Measurements from ENCODE around the gene TMEM239. TPM values are rescaled to one million over a fixed set of nuclear protein-coding genes. Genes with fewer than 3 reads are reported as not detected.

Gene TMEM239
- total and polyA plus RNA-seq, 2 donors: under 0.01 to 0.05 TPM

- DNase-seq (ENCODE audit: low read depth in 6 of 9, low spot score in 9 of 9): no peak
- WGBS: 97% methylated on average over 15 of the region's 15 CpGs
- Histone ChIP-seq H3K4me3 (ENCODE audit: low read length in 2 of 2) (no peak overlapping the region), H3K4me1 (ENCODE audit: control insufficient read depth in 2 of 2, insufficient read depth in 2 of 2, low read length in 2 of 2) (peaks cover 11 to 14% of the 10 kb centered on the region in 2 donors), H3K27ac (ENCODE audit: low read depth in 1 of 2, low read length in 1 of 2) (no peak overlapping the region), H3K9me3 (ENCODE audit: control insufficient read depth in 2 of 2, insufficient read depth in 1 of 2, low read length in 1 of 2) (no peaks in the 10 kb centered on the region), H3K27me3 (ENCODE audit: control insufficient read depth in 2 of 2, insufficient read depth in 1 of 2, low read length in 1 of 2) (no peaks in the 10 kb centered on the region), H3K36me3 (ENCODE audit: control insufficient read depth in 2 of 2, insufficient read depth in 2 of 2, low read length in 1 of 2) (peaks cover 0 to 6% of the 10 kb centered on the region in 2 donors)
Measured at GRCh38 chr20:2838847-2839671, 22.9 kb downstream of the TMEM239 start.

DNA sequence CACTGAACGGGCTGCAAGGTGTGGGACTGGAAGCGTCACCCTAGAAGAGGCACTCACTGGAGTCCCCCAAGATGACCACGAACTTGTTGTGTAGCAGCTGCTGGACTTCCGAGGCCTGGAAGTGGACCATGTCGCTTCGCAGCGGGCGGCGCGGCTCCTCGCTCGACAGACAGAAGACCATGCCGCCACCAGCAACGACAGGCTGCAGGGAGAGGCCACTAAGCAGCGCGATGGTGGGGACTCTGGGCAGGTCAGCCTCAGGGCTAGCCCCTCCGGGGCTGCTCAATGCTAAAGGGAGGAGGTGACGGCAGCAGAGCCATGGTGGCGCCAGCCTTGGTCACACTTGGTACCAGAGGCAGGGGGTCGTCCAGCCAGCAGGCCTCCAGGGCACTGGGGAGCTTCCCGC is 23.6 kb downstream of the TMEM239 start:
- DNase-seq (ENCODE audit: low read depth in 6 of 9, low spot score in 9 of 9): no peak
- 89% methylated on average over 21 of the region's 21 CpGs for whole genome bisulfite sequencing
- Histone ChIP-seq H3K4me3 (ENCODE audit: low read length in 2 of 2) (peak overlapping the region; percentile 76 to 86), H3K27ac (ENCODE audit: low read depth in 1 of 2, low read length in 1 of 2) (no peak overlapping the region), H3K36me3 (ENCODE audit: control insufficient read depth in 2 of 2, insufficient read depth in 2 of 2, low read length in 1 of 2) (peaks cover 0 to 6% of the 10 kb centered on the region in 2 donors), H3K27me3 (ENCODE audit: control insufficient read depth in 2 of 2, insufficient read depth in 1 of 2, low read length in 1 of 2) (no peaks in the 10 kb centered on the region), H3K9me3 (ENCODE audit: control insufficient read depth in 2 of 2, insufficient read depth in 1 of 2, low read length in 1 of 2) (no peaks in the 10 kb centered on the region), H3K4me1 (ENCODE audit: control insufficient read depth in 2 of 2, insufficient read depth in 2 of 2, low read length in 2 of 2) (peaks cover 11 to 14% of the 10 kb centered on the region in 2 donors)

DNA sequence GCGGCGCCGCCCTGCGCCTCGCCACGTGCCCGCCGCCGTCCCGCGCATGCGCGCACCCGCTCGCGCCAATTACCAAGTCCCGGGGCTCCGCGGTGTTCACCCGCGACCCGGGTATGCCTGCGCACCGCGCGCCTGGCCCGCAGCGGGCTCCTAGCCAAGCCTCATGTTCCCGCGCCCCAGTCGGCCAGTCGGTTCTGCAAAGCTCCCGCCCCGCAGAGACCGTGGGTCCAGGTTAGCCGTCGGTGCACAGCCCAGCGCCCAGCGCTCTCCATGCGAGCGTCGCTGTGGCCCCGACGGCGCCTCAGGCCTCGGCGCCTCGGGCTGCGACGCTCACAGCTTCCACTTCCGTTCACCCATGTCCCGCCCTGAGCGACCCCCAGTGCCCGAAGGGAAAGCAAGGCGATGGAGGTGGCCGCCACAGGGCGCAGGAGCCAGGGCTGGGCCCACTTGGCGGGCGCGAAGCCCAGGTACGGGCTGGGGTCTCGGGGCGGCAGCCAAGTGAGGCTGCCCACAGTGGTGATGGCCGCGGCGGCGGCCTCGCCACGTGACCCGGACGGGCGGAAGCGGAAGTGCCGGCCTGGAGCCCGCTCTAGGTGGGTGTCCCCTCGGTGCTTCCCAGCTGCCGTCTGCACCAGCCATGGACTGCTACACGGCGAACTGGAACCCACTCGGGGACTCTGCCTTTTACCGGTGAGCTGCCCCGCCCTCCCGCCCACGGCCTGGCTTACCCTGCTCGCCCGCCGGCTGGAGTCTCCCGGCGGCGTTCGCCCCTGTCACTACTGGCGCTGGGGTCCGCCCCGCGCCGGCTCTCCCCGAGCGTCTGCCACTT is 24.2 kb downstream of the TMEM239 start, which contains the start of the genes PCED1A and VPS16:
PCED1A (minus strand) TSS at position 518 of the 829 bp plus-strand sequence. CDS start 743 bp downstream, outside the sequence.
VPS16 (plus strand) TSS at position 608 of the 829 bp plus-strand sequence; CDS start at position 638, 30 bp downstream.
- Histone ChIP-seq H3K36me3 (ENCODE audit: control insufficient read depth in 2 of 2, insufficient read depth in 2 of 2, low read length in 1 of 2) (peaks cover 0 to 6% of the 10 kb centered on the region in 2 donors), H3K4me1 (ENCODE audit: control insufficient read depth in 2 of 2, insufficient read depth in 2 of 2, low read length in 2 of 2) (peaks cover 11 to 14% of the 10 kb centered on the region in 2 donors), H3K27ac (ENCODE audit: low read depth in 1 of 2, low read length in 1 of 2) (peak within 1 kb of the TSS; percentile 47 to 93), H3K9me3 (ENCODE audit: control insufficient read depth in 2 of 2, insufficient read depth in 1 of 2, low read length in 1 of 2) (no peaks in the 10 kb centered on the region), H3K4me3 (ENCODE audit: low read length in 2 of 2) (peak within 1 kb of the TSS; percentile 76 to 86), H3K27me3 (ENCODE audit: control insufficient read depth in 2 of 2, insufficient read depth in 1 of 2, low read length in 1 of 2) (no peaks in the 10 kb centered on the region)
- 6% methylated on average over 98 of the region's 98 CpGs for WGBS
- DNase-seq (ENCODE audit: low read depth in 6 of 9, low spot score in 9 of 9): peak; percentile 64 to 92 (median 82)

- peak overlapping the region; percentile 76 to 86 for H3K4me3 ChIP-seq (ENCODE audit: low read length in 2 of 2)
- H3K9me3 ChIP-seq (ENCODE audit: control insufficient read depth in 2 of 2, insufficient read depth in 1 of 2, low read length in 1 of 2): no peaks in the 10 kb centered on the region
- DNase-seq (ENCODE audit: low read depth in 6 of 9, low spot score in 9 of 9): peak in 3 of 9 donors; percentile 4 to 29 (median 28)
- peak overlapping the region in 1 of 2 donors; percentile 12 for H3K27ac ChIP-seq (ENCODE audit: low read depth in 1 of 2, low read length in 1 of 2)
- WGBS: 14% methylated on average over 33 of the region's 33 CpGs
- peaks cover 0 to 6% of the 10 kb centered on the region in 2 donors for H3K36me3 ChIP-seq (ENCODE audit: control insufficient read depth in 2 of 2, insufficient read depth in 2 of 2, low read length in 1 of 2)
- no peaks in the 10 kb centered on the region for H3K27me3 ChIP-seq (ENCODE audit: control insufficient read depth in 2 of 2, insufficient read depth in 1 of 2, low read length in 1 of 2)
- peaks cover 11 to 14% of the 10 kb centered on the region in 2 donors for H3K4me1 ChIP-seq (ENCODE audit: control insufficient read depth in 2 of 2, insufficient read depth in 2 of 2, low read length in 2 of 2)
Measured at GRCh38 chr20:2840967-2841531, 24.9 kb downstream of the TMEM239 start.

- Histone ChIP-seq H3K9me3 (ENCODE audit: control insufficient read depth in 2 of 2, insufficient read depth in 1 of 2, low read length in 1 of 2) (no peaks in the 10 kb centered on the region), H3K4me1 (ENCODE audit: control insufficient read depth in 2 of 2, insufficient read depth in 2 of 2, low read length in 2 of 2) (peaks cover 4 to 10% of the 10 kb centered on the region in 2 donors), H3K4me3 (ENCODE audit: low read length in 2 of 2) (no peak overlapping the region), H3K36me3 (ENCODE audit: control insufficient read depth in 2 of 2, insufficient read depth in 2 of 2, low read length in 1 of 2) (no peaks in the 10 kb centered on the region), H3K27me3 (ENCODE audit: control insufficient read depth in 2 of 2, insufficient read depth in 1 of 2, low read length in 1 of 2) (no peaks in the 10 kb centered on the region), H3K27ac (ENCODE audit: low read depth in 1 of 2, low read length in 1 of 2) (no peak overlapping the region)
- 88% methylated on average over 2 of the region's 2 CpGs for WGBS
- DNase-seq (ENCODE audit: low read depth in 6 of 9, low spot score in 9 of 9): no peak
Measured at GRCh38 chr20:2845607-2846006, 29.4 kb downstream of the TMEM239 start.

GRCh38 chr20:2846698-2847097 is 30.5 kb downstream of the TMEM239 start:
- DNase-seq (ENCODE audit: low read depth in 6 of 9, low spot score in 9 of 9): no peak
- Histone ChIP-seq H3K4me3 (ENCODE audit: low read length in 2 of 2) (no peak overlapping the region), H3K36me3 (ENCODE audit: control insufficient read depth in 2 of 2, insufficient read depth in 2 of 2, low read length in 1 of 2) (no peaks in the 10 kb centered on the region), H3K9me3 (ENCODE audit: control insufficient read depth in 2 of 2, insufficient read depth in 1 of 2, low read length in 1 of 2) (no peaks in the 10 kb centered on the region), H3K4me1 (ENCODE audit: control insufficient read depth in 2 of 2, insufficient read depth in 2 of 2, low read length in 2 of 2) (peaks cover 0 to 2% of the 10 kb centered on the region in 2 donors), H3K27ac (ENCODE audit: low read depth in 1 of 2, low read length in 1 of 2) (no peak overlapping the region), H3K27me3 (ENCODE audit: control insufficient read depth in 2 of 2, insufficient read depth in 1 of 2, low read length in 1 of 2) (no peaks in the 10 kb centered on the region)
- WGBS: 98% methylated on average over 5 of the region's 5 CpGs

- H3K4me3 ChIP-seq (ENCODE audit: low read length in 2 of 2): no peak overlapping the region
- H3K36me3 ChIP-seq (ENCODE audit: control insufficient read depth in 2 of 2, insufficient read depth in 2 of 2, low read length in 1 of 2): no peaks in the 10 kb centered on the region
- peaks cover 0 to 5% of the 10 kb centered on the region in 2 donors for H3K4me1 ChIP-seq (ENCODE audit: control insufficient read depth in 2 of 2, insufficient read depth in 2 of 2, low read length in 2 of 2)
- no peak for DNase-seq (ENCODE audit: low read depth in 6 of 9, low spot score in 9 of 9)
- 95% methylated on average over 4 of the region's 4 CpGs for WGBS
- no peaks in the 10 kb centered on the region for H3K27me3 ChIP-seq (ENCODE audit: control insufficient read depth in 2 of 2, insufficient read depth in 1 of 2, low read length in 1 of 2)
- H3K9me3 ChIP-seq (ENCODE audit: control insufficient read depth in 2 of 2, insufficient read depth in 1 of 2, low read length in 1 of 2): no peaks in the 10 kb centered on the region
- no peak overlapping the region for H3K27ac ChIP-seq (ENCODE audit: low read depth in 1 of 2, low read length in 1 of 2)
Measured at GRCh38 chr20:2847802-2848201, 31.6 kb downstream of the TMEM239 start.

GRCh38 chr20:2849529-2849928 is 33.4 kb downstream of the TMEM239 start:
- peaks cover 0 to 5% of the 10 kb centered on the region in 2 donors for H3K4me1 ChIP-seq (ENCODE audit: control insufficient read depth in 2 of 2, insufficient read depth in 2 of 2, low read length in 2 of 2)
- H3K4me3 ChIP-seq (ENCODE audit: low read length in 2 of 2): no peak overlapping the region
- DNase-seq (ENCODE audit: low read depth in 6 of 9, low spot score in 9 of 9): no peak

More at GRCh38 chr20:2849529-2849928, 33.4 kb downstream of the TMEM239 start:
- WGBS: 92% methylated on average over 4 of the region's 4 CpGs
- Histone ChIP-seq H3K9me3 (ENCODE audit: control insufficient read depth in 2 of 2, insufficient read depth in 1 of 2, low read length in 1 of 2) (no peaks in the 10 kb centered on the region), H3K36me3 (ENCODE audit: control insufficient read depth in 2 of 2, insufficient read depth in 2 of 2, low read length in 1 of 2) (no peaks in the 10 kb centered on the region), H3K27me3 (ENCODE audit: control insufficient read depth in 2 of 2, insufficient read depth in 1 of 2, low read length in 1 of 2) (no peaks in the 10 kb centered on the region), H3K27ac (ENCODE audit: low read depth in 1 of 2, low read length in 1 of 2) (no peak overlapping the region)
